Suprapubic skin (tissue), 4 donors: Measurements from ENCODE around the gene PTPRN2.

Source experiments
- CTCF ChIP-seq, 2 donors: fragments of 200-600 bp in 1 of 2; fragments of 450-650 bp in 1 of 2; sonication (generic) in 1 of 2; IDR thresholded peaks; one replicate each; pipeline ENCODE4 v1.5.1; 2016 to 2019; ENCODE audit warnings: antibody characterized with exemption in 2 of 2, mild to moderate bottlenecking in 1 of 2, moderate library complexity in 1 of 2
- EP300 ChIP-seq: sonication (generic); formaldehyde crosslinking; IDR thresholded peaks from one replicate; pipeline ENCODE4 v1.6.1; 2017; ENCODE audit warnings: antibody characterized with exemption
- POLR2A ChIP-seq, 2 donors: fragments of 450-650 bp; IDR thresholded peaks; one replicate each; pipeline ENCODE4 v1.6.1; 2017; ENCODE audit warnings: antibody characterized with exemption in 2 of 2, mild to moderate bottlenecking in 2 of 2, moderate library complexity in 2 of 2
- POLR2AphosphoS5 ChIP-seq, 3 donors: sonication (generic); formaldehyde crosslinking; IDR thresholded peaks; one replicate each; pipeline ENCODE4 v1.6.1; 2017; ENCODE audit warnings: antibody characterized with exemption in 3 of 3

GRCh38 chr7:157726764-157727163 is 860.9 kb downstream of the PTPRN2 start:
- no peak for TF ChIP-seq CTCF (IDR thresholded peaks at IDR 0.05)
- no peak for TF ChIP-seq POLR2AphosphoS5 (IDR thresholded peaks at IDR 0.05)
- no peak for TF ChIP-seq POLR2A (IDR thresholded peaks at IDR 0.05)
- no peak for TF ChIP-seq EP300
